IPS-NIHi11 (cell line): ENCODE results near the gene TP73.
"Not testable (repeated sequence)": the region's sequence is repeated elsewhere in the genome, so short reads cannot be mapped to it uniquely, and the experiment has no call there.

Experiments
- DNase-seq: peaks from one replicate; pipeline ENCODE4 v3.0.0; 2012; ENCODE audit warnings: mixed read lengths, low spot score

TP73 gene

GRCh38 chr1:3618881-3619671 is 33.2 kb upstream of the TP73 start:
- peak; percentile 77 for DNase-seq

GRCh38 chr1:3620708-3621107 is 31.6 kb upstream of the TP73 start:
- no peak for DNase-seq

- not testable (repeated sequence) for DNase-seq
Observed at GRCh38 chr1:3621151-3621671, 31.1 kb upstream of the TP73 start.

GRCh38 chr1:3622102-3622501 is 30.2 kb upstream of the TP73 start:
- not testable (repeated sequence) for DNase-seq

GRCh38 chr1:3623441-3624199 is 28.7 kb upstream of the TP73 start:
- no peak for DNase-seq

- DNase-seq: peak; percentile 100
Observed at GRCh38 chr1:3624200-3625136, 27.8 kb upstream of the TP73 start, which contains the start of gene TPRG1L. Gene TPRG1L, plus strand, starts transcription at chr1:3625015. Its CDS starts 58 bp downstream, at chr1:3625073.

GRCh38 chr1:3625151-3625907 is 27.0 kb upstream of the TP73 start:
- DNase-seq: no peak

GRCh38 chr1:3626025-3626424 is 26.3 kb upstream of the TP73 start:
- DNase-seq: no peak

- no peak for DNase-seq
Observed at GRCh38 chr1:3627515-3628253, 24.6 kb upstream of the TP73 start.

- no peak for DNase-seq
Observed at GRCh38 chr1:3628445-3628844, 23.9 kb upstream of the TP73 start.

GRCh38 chr1:3629561-3630160 is 22.7 kb upstream of the TP73 start:
- DNase-seq: no peak

- DNase-seq: no peak
Observed at GRCh38 chr1:3630161-3630611, 22.1 kb upstream of the TP73 start.

GRCh38 chr1:3630914-3631313 is 21.4 kb upstream of the TP73 start:
- no peak for DNase-seq

- DNase-seq: peak; percentile 48
Observed at GRCh38 chr1:3631320-3632260, 20.7 kb upstream of the TP73 start.

GRCh38 chr1:3632298-3632697 is 20.0 kb upstream of the TP73 start:
- DNase-seq: no peak

GRCh38 chr1:3632716-3633343 is 19.5 kb upstream of the TP73 start:
- no peak for DNase-seq

- no peak for DNase-seq
Observed at GRCh38 chr1:3633344-3634058, 18.8 kb upstream of the TP73 start.
